SIG-M5 (cell line): Measurements from ENCODE around the gene TP53BP1.
"Not testable (repeated sequence)": the region's sequence is repeated elsewhere in the genome, so short reads cannot be mapped to it uniquely, and the experiment has no call there.

Experiments
- DNase-seq: peaks from one replicate; lab custom pipeline; 2025; lab: John Stamatoyannopoulos, UW

The TP53BP1 gene

DNA sequence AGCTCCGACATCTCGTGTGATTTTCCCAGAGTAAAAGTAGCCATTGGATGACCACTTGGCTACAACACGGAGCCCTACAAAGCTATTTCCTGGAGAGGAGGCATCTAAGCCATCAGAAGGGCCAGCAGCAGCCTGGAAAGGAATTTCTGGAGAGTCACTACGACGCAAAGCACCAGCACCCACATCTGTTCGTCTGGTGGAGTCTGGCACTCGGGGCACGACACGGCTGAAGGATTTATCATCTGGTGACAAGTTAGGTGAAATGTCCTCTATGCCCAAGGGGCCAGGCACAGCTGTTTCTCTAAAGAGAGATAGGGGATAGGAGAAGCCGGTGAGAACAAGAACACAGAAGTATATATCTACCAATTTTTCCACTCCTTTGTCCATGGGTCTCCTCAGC is 72.5 kb downstream of the TP53BP1 start:
- no peak for DNase-seq

DNA sequence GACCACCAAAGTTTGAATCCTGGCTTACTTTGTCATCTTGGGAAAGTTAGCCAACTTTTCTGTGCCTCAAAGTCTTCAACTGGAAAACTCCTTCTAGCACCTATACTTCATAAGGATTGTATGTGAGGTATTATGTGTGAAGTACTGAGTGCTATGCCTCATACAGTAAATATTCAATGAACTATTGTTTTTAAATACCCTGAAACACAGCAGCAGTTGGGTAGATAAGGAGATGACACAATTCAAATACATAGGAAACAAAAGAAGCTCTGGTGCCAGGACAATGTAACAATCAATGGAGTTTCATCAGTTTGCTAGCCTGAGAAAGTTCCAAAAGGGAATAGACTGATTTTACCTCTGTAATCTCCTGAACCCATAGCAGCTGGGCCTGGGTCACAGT is 78.8 kb downstream of the TP53BP1 start:
- DNase-seq, result no peak

DNA sequence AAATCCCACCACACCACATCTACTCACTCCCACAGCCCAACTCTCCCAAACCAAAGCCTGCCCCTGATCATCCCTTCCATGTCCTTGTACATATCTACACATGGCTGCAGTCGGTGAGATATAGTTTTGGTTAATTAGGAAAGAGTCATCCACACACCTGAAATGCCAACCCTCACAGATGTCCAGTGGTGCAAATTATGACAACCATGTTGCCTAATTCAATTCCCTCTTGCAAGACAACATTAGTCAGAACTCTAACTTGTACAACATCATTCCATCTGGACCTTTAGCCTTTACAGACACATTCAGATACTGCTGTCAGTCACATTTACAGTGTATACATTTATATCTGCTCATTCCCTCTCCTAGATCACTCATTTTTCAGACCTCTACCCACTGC is 80.9 kb downstream of the TP53BP1 start:
- no peak for DNase-seq

DNA sequence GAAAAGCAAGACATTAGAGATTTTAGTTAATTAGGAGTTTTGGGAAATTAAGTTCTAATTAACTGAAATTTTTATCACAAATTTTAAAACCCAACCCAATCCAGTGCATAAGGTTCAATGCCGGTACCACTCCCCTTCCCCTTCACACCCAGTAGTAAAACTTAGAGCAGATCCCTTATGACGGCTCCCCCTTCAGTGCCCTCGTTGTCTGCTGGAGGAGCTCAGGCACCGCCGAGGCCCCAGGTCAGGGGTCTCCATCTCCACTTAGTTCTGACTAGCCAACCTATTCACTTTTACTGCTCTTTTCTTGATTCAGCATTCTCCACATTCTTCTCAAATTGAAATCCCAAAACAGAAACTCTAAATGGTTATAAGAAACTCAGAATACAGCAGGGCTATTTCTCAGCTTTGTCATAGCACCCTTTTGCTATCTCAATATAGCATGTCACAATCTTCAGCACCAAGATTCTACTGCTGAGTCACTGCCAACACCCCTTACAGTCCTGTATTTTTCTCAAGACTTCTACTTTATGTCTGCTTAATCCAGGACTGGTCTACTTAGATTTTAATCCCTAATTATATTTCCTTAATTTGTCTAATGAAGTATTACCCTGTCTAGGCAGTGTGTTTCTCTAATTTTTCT is 82.3 kb downstream of the TP53BP1 start:
- DNase-seq, result no peak

DNA sequence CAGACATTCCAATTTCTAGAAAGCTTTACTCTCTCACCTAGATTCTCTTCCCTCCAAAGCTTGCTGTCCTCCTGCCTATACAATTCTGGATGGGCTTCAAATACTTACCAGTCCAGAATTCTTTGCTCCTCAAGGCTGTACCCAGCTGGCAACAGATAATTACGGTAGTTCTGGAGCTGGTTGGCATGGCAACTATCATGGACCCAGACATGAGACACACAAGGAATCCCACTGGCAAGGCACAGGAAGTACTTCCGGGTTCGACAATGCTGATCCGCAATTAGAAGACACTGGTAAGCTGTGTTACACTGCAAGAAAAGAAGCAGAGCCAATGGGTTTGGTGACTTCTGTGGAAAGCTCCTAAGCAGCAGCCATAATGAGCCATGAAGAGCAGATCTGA is 84.2 kb downstream of the TP53BP1 start:
- no peak for DNase-seq

DNA sequence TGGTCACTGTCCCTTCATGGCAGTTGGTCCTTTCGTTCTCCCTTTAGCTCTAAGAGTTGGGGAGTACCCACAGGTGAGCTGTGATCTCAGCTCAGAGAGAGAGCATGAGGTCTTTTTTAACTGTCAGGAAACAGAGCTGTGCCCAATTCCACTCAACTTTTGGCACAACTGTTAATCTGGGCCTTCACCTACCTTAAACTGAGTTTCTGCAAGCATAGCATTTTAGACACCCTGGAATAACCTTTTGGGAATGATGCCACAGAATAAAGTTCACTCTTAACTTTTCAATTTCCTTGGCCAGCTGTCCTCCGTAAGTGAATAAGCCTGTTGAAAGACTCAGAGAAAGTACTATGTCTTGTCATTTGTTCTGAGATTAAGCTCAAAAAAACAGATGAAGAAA is 86.1 kb downstream of the TP53BP1 start:
- no peak for DNase-seq

DNA sequence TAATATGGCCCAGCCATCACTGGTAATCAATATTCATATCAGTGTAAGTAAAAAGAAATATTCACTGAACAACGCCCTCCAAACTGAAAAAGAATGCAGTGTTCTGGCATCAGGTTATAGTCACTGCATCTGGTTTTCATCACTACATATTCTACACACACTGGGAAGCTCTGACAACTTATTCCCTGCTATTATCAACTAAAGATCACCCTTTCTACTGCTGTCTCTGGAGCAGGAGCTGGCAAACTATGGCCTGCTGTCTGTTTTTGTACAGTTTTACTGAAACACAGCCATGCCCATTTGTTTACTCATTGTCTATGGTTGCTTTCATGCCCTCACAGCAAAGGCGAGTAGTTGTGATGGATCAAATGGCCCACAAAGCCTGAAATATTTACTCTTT is 86.8 kb downstream of the TP53BP1 start:
- DNase-seq, result no peak

DNA sequence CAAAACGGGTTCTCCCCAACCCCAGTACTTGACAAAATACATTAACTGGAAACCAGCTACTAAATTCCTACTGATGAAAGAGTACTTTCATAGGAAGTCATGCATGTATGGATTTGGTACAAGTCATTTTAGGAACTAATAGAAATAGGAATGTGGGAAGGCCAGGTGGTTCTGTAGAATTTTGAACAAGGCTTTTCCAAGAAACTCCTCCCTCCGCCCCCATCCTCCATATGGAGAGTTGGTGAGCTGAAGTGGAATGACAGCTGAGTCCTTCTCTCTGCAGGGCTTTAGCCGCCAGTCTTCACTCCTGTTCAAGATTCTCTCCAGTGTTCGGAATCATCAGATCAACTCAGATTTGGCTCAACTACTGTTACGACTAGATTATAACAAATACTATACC is 88.8 kb downstream of the TP53BP1 start:
- no peak for DNase-seq

DNA sequence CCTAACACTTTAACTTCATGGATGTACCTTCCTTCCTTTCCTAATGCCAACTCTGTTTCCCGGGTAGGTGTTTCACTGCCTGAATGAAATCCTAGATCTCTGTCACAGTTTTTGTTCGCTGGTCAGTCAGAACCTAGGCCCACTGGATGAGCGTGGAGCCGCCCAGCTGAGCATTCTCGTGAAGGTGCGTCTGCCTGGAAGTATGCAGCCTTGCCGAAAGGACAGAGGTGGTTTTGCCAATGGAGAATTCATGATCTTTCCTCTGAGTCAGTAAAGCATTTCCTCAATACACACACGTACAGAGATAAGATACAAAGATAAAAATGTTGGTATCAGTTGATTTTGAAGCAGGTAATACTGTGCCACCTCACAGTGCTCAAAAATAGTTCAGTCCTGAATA is 89.3 kb downstream of the TP53BP1 start:
- no peak for DNase-seq

DNA sequence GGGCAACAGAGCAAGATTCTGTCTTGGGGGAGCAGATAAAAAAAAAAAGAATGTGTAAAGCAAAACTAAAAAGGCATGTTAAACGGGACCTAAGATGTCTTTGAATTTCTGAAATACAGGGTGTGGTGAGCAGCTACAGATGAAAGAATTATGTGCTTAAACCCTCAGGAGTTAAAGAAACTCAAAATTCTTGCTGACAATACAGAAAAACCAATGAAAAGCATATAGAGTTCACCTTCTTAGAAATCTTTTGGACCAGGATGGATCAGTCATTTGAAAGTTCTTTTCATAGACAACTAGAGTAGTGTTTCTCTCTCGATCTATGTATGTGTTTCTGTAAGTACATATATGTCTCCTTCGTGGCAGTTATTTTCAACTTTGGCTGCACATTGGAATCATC is 90.7 kb downstream of the TP53BP1 start:
- DNase-seq, result no peak

DNA sequence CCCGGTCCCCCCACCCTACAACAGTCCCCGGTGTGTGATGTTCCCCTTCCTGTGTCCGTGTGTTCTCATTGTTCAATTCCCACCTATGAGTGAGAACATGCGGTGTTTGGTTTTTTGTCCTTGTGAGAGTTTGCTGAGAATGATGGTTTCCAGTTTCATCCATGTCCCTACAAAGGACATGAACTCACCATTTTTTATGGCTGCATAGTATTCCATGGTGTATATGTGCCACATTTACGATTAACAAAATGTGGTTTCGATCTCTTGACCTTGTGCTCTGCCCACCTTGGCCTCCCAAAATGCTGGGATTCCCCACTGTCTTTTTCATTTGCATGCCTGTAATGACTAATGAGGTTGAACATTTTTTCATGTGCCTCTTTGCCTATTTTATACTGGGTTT is 99.4 kb downstream of the TP53BP1 start:
- DNase-seq, result not testable (repeated sequence)

DNA sequence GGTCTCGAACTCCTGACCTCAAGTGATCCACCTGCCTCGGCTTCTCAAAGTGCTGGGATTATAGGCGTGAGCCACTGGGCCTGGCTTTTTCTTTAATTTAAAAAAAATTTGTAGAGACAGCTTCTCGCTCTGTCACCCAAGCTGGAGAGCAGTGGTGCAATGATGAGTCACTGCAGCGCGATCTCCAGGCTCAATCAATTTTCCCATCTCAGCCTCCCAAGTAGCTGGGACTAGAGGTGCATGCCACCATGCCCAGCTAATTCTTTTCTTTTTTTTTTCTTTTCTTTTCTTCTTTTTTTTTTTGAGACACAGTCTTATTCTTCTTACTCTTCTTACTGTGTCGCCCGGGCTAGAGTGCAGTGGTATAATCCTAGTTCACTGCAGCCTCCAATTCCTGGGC is 102.2 kb downstream of the TP53BP1 start:
- DNase-seq, result no peak

DNA sequence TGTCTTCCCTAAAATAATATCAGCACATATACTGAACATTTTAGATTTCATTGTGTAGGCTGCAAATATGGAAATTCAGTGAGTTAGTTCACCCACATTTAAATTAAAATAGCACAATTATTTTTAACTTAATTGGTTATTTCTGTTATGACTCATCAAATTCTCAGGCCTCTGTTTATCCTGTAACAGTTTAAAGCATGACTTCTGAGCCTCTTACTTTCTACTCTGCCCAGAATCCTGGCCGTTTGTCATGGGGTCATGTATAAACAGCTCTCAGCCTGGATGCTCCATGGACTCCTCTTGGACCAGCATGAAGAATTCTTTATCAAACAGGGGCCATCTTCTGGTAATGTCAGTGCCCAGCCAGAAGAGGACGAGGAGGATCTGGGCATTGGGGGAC is 109.9 kb downstream of the TP53BP1 start:
- DNase-seq, result no peak

DNA sequence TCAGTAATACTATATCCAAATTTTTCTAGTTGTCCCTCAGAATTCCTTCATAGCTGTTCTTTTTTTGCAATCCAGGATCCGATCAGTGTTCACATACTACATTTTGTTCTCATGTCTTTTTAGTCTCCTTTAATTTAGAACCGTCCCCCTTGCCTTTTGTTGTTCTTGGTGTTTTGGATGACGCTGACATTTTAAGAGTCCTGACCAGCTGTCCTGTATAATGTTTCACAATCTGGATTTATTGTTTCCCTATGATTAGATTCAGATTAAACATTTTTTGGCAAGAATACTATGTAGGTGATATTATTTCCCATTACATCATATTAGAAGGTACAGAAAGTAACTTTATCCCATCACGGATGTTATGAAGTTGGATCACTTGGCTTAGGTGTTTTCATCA is 110.6 kb downstream of the TP53BP1 start:
- no peak for DNase-seq

DNA sequence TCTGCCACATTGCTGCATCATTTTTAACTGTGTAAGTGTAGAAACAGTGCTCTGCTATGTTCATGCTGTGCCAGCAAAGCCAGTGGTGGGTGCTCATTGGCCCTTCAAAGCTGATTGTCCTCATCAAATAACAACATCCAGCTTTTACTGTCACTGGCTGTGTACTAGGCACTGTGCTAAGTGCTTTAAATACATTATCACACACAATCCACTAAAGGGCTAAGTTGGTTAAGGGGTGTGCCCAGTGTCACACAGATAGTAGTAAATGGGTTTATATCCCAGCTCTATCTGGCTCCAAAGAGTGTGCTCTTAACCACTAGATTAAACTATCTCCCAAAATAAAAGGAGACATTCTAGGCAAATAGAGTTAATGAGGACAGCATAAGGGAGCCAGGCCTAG is 114.4 kb downstream of the TP53BP1 start:
- no peak for DNase-seq

DNA sequence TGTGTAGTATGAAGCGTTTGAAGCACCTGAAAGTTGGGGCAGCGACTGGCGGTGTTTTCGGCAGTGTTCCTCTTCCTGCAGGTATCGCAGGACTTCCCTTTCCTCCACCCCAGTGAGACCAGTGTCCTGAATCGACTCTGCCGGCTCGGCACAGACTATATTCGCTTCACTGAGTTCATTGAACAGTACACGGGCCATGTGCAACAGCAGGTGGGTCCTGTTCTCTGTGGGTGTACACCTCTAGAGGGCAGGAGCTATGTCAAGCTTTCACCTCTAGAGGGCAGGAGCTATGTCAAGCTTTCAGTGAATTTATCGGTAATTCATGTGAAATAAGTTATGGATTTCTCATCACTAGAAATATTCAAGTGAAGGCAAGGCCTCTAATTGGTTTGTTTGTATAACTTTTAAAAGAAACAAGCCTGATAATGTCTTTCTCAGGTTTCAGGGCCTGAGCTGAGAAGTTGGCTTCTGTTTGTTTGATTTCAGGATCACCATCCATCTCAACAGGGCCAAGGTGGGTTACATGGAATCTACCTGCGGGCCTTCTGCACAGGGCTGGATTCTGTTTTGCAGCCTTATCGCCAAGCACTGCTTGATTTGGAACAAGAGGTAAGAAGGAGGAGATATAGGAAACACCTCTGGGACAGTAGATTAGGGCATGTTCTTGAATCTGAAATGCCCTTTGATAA is 116.8 kb downstream of the TP53BP1 start:
- DNase-seq, result no peak

DNA sequence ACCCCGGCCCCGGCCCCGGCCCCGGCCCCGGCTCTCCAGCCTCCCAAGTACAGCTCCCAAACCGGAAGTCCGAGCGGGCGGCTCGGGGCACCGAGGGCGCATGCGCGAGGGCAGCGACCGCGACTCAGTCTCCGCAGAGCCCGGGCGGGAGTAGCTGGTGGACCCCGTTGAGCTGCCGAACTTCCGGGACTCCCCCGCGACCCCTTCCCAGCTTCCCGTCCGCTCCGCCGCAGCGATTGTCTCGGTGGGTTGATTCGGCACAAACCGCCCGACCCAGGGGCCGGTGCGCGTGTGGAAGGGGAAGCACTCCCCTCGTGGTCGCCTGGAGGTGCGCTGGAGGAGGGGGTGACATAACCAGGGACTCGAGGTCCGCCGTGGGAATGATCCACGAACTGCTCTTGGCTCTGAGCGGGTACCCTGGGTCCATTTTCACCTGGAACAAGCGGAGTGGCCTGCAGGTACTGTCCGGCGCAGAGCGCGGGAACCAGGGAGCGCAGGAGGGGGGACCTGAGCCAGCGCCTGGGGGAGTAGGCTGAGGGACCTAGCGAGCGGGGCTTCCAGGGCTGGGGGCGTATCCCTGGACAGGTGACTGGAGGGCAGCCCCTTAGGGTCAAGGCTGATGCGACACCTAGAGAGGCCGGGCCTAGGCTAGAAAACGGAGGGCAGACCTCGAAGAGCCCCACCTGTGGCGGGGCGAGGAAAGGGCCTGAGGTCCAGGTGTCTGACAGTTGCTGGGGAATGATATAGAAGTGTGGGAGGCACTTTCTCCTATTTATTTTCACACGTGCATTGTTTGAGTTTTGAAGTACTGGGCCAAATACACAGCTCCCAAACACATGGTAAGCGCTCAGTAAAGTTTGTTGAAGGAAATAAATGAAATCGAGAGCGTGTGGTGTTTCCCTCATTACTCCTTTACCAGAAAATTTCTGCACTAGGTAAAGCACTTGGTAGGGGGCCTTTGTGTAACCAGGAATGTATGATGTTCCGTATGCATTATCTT is 121.7 kb downstream of the TP53BP1 start, which contains the start of the genes TUBGCP4 and ZSCAN29:
TUBGCP4 (plus strand) TSS at position 127 of the 1,000 bp plus-strand sequence; CDS start at position 381, 254 bp downstream.
ZSCAN29 (minus strand) TSS at position 69 of the 1,000 bp plus-strand sequence. CDS start 1,130 bp downstream, outside the sequence.
- no peak for DNase-seq

DNA sequence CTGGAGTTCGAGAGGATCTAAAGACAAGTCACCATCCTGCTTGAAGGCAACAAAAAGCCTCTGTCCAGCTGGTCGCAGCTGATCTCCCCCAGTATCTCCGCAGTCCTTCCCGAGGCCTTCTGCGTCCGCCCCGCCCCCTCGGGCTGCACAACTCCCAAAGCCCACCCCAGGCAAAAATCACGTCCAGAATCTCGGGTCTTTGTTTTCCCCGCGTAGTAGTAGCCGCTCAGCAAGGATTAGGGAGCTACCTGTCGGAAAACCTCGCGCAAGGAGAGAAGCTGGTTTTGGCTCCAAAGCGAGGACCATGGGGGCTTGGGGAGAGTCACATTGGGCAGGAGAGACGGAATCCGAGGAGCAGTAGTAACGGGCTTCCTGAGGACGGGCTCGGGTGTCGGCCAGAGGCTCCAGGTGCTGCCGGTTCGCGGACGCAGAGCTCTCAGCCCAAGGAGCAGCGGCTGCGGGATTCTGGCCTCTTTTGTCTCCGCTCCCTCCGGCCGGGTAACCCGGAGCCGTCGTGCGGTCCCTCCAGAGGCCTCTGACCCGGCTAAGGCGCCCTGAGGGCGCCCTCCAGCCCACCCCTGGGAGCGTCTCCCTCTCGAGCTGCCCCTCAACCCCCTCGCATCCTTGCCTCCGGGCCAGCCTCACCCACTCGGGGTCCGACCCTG is 122.5 kb downstream of the TP53BP1 start:
- DNase-seq, result no peak

DNA sequence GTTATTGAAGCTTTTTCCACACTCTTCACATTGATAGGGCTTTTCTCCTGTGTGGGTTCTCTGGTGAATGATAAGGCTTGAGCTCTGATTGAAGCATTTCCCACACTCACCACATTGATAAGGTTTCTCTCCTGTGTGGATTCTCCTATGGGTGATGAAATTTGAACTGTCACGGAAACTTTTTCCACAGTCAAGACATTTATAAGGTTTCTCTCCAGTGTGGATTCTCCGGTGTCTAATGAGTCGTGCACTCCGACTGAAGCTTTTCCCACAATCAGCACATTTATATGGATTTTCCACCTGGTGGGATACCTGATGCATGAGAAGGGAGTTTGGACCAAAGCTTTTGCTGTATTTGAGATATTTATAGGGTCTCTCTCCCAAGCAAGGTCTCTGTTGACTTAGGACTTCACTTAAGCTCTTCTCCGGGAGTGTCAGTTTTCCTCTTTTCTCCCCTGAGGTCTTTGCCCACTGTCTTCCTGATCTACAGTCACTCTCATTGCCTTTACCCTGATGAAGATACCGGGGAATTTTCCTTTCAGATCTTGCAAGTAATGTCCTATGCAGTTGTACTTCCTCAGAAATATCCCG is 131.5 kb downstream of the TP53BP1 start:
- DNase-seq, result no peak

DNA sequence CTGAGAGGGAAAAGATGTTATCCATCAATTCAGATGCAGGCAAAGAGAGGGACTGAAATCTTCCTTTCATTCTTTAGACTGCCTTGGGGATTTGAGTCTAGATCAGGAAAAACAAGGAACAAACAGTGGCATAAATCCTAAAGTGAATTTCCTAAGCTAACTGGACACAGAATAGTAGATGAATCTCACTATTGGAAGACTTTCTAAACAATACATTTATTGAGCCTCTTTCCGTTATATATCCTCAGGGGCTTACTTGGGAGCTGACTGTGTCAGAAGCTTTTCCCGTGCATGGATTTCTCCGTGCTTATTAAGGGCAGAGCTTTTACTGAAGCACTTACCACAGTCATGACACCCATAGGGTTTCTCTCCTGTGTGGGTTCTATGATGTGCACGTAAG is 132.1 kb downstream of the TP53BP1 start:
- no peak for DNase-seq
